ENCODE measurements around the gene ISLR2.

Gene ISLR2

DNA sequence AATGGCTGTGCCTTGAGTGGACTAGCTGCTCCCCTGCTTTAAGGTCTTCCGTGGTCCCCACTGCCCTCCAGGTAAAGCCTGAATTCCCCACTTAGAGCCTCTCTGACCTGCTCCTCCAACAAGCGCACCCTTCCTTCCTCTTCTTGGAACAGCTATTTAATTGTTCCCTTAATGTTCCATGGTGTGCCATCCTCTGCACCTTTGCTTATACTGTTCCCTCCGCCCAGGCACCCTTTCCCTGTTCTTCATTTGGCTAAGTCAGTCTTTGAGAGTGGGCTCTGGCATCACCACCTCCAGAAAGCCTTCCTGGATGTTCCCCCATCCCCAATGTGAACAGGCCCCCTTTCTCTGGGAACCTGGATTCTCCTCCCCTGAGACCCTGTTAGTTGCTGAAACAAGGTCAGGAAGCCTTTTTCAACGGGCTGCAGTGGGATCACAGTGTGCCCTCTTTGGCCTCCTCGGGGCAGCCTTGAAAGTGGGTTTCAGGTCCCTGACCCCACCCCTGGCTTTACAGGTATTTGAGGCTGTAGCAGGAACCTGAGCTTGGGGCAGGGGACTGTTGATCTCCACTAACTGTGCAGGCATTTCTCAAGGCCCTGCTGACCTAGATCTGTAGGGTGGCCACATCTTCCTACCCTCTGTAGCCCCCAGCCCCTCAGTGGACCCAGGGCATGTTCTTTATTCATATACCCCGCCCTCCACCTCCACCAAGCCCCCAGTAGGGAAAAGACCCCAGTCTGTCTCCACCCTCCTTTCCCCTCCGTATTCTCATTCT, 48.1 kb downstream of the ISLR2 start:
- DNase-seq = no peak

DNA sequence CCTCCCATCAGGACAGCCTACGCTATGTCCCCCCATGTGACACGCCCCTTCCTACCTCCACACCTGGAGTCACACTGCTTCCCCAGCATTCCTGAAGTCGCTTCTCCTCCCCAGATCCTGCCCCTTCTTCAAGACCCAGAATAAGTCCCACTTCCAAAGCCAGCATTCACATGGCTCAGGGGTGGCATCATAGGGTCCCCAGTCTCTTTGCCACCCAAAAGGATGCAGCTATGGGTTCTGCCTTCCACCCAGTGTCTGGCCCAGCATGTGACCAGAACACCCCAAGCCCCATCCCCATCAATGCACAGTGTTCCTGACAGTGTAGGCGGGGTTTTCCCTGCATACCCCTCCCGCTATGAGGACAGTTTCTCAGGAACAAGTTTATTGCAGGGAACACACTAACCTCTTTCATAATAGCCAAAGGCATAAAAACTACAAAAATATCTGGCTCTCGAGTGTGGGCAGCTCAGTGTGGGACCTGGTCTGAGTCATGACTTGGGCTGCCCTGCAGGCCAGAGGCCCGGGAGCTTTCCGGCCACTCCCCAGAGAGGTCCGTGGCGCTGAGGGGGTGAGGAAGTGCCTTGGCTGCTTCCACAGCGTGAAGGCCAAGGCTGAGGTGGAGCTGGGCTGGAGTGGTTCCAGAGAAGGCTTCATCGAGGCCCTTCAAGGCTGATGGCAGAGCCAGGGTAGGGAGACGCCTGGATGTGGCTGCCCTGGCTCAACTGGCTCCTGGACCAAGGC, 48.9 kb downstream of the ISLR2 start:
- no peak for DNase-seq

DNA sequence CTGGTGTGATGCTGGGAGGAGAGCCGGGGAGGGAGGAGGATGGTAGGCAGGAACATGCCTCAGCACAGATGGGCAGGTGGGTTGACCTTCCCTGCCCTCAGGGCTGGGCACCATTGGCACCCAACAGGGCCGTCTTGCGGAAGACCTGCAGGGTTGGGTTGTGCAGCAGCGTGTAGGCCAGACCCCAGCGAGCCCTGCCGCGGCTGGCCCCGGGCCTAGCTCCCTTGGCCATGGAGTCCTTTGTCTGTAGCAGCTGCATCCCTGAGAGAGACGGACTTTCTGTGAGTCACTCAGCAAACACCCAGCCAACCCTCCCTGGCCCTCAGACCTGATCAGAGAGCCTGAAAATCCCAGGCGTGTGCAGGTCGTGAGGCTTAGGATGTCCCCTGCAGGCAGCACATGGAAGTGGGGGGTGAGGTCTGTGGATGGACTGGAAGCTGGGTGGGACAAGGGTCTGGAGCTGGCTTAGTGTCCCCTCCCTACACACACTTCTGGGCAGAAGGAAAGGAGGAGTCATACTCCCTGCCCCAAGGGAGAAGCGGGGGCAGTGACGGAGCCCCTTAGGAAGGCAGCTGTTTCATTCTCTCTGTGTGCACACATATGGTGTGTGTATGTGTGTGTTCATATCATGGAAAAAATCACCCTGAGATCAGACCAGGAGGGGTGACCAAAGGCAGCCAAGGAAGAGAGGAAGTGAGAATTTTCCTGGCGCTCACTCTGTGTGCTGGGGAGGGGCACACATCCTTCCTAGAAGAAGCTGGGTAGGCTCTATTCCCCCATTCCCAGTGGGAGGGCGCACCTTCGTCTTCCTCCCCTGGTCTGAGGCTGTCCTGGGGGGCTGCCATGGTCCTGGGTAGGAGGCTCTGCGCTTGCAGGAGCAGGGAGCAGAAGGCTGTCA, 49.8 kb downstream of the ISLR2 start:
- no peak for DNase-seq

DNA sequence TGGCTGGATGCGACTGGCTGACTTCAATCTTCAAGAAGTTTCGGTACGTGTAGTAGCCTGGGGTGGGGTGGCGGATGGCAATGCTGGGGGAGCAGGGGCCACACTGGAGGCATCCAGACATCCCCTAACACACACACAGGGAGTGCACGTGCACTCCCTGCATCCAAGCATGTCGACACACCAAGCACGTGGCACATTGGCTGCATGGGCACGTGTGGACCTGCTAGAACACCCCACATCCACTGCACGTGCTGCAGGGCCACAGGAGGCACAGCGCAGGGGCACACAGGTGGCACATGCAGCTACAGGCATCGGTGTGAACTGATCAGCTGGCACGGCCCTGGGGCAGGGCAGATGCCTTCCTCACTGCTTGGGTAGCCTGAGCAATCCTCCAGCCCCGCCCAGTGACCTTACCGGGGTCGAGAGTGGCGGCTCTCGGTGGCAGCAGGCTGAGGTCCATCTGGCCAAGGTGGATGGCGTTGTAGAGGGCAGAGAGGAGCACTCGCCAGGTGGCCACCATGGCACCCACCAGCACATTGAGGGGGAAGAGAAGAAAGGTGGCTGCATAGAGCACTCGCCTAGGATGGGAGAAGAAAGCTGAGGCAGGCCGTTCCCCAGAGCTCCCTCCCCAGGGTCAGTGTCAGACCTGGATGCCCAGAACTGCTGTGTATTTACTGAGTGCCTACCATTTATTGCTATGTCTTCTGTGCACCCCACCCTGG, 50.7 kb downstream of the ISLR2 start:
- no peak for DNase-seq

DNA sequence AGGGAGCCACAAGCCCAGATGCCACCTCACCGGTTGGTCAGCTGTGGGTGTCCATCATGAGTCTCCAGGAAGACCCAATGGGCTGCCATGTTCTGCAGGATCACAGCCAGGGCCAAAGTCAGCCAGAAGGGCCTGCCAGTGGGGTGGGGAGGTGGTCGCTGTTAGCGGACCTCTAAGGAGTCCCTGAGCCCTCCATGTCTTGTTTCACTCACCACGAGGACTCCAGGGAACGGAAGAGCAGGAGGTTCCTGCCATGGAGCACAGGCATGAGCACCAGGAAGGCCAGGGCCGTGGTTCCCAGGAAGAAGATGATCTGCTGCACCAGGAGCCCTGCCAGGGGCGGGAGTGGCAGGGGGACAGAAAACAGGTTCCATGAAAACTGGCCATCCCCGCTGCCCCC, 51.7 kb downstream of the ISLR2 start:
- DNase-seq = no peak

DNA sequence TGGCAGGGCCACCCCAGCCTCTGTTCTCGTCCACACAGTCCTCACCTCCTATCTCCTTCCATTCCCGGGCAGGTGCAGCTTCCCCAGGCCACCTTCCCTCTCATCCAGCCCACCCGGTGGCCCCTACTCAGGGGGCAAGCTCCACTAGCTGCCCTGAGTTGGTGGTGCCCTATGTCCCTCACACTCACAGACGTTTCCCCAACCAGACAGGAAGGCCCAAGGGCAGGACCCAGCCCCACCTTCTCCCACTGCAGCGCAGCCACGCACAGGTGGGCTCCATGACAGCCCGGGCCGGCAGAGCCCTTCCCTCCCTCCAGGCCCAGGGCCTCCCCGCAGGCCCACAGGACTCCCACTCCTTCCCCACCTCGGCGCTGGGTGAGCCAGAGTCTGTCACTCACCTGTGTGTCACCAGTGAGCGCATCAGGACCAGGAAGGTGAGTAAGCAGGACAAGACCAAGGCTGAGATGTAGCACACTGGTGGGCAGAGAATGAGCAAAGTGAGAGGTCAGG, 54.3 kb downstream of the ISLR2 start:
- DNase-seq = no peak

DNA sequence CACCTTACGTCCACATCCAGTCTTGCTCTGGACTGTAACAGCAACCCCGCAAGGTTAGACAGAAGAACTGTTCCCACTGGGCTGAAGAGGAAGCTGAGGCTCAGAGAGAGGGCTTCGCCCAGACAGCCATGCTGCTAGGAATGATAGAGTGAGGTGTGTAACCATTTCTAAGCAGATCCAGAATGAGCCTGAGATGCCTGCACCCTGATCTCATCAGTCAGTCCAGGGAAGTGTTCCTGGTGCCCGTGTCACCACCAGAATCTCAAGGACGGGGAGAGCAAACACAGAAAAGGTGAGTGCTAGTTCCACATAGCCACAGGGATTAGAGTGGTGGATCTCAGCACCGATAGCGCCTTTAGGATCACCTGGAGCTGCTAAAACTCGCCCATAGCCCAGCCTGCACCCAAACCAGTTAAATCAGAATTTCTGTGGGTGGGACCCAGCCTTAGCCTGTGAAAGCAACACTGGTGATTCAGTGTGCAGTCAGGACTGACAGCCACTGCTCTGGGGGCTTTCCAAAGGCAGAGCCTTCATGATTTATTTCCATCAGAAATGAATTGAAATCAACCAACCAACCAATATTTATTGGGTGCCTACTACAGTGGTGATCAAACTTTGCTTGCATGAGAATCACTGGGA, 55.4 kb downstream of the ISLR2 start:
- DNase-seq = no peak
